Measurements from ENCODE around the gene MLXIP. TPM values are rescaled to one million over a fixed set of nuclear protein-coding genes. Genes with fewer than 3 reads are reported as not detected.

The MLXIP gene
- total RNA-seq, 2 donors from 2014 or later: 17.1 to 17.5 TPM

- Mint-ChIP-seq H3K27me3 (ENCODE audit: low read depth) (no peaks in the 10 kb centered on the region), H3K9me3 (no peaks in the 10 kb centered on the region), H3K36me3 (ENCODE audit: insufficient read depth in 2 of 2) (no peaks in the 10 kb centered on the region), H3K4me1 (ENCODE audit: low read depth) (peaks cover 32% of the 10 kb centered on the region), H3K4me3 (no peak overlapping the region), H3K27ac (peak overlapping the region; percentile 8)
- DNase-seq: no peak
- no peak for ATAC-seq (replicated peaks in 1 of 2)
These were observed 43.2 kb downstream of the MLXIP start for GRCh38 chr12:122121745-122122144.

GRCh38 chr12:122123051-122123760 is 44.6 kb downstream of the MLXIP start:
- Mint-ChIP-seq H3K27me3 (ENCODE audit: low read depth) (no peaks in the 10 kb centered on the region), H3K9me3 (no peaks in the 10 kb centered on the region), H3K27ac (no peak overlapping the region), H3K4me3 (peak overlapping the region; percentile 26 to 66), H3K4me1 (ENCODE audit: low read depth) (peaks cover 32% of the 10 kb centered on the region), H3K36me3 (ENCODE audit: insufficient read depth in 2 of 2) (no peaks in the 10 kb centered on the region)
- ATAC-seq (replicated peaks in 1 of 2) (peak; percentile 73 to 80), DNase-seq (peak; percentile 75 to 80)

GRCh38 chr12:122123761-122124145 is 45.2 kb downstream of the MLXIP start:
- H3K36me3 Mint-ChIP-seq (ENCODE audit: insufficient read depth in 2 of 2): no peaks in the 10 kb centered on the region
- ATAC-seq (replicated peaks in 1 of 2): no peak
- H3K4me1 Mint-ChIP-seq (ENCODE audit: low read depth): peaks cover 32% of the 10 kb centered on the region
- H3K9me3 Mint-ChIP-seq: no peaks in the 10 kb centered on the region
- DNase-seq: no peak
- no peak overlapping the region for H3K4me3 Mint-ChIP-seq
- H3K27me3 Mint-ChIP-seq (ENCODE audit: low read depth): no peaks in the 10 kb centered on the region
- H3K27ac Mint-ChIP-seq: no peak overlapping the region

DNA sequence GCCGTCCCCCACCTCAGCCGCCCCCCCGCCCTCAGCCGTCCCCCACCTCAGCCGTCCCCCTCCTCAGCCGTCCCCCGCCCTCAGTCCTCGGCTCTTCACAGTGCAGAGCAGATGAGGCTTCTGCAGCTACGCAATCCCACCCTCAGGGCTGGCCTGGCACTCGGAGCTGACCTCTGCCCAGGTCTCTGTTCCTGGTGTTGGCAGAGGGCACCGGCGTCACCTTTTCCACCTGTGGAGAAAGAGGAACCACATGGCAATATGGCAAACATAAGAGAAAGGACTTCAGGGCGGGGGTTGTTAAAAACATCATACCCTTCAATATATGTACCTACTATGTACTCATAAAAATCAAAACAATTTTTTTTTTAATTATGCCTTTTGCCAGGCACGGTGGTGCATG is 45.8 kb downstream of the MLXIP start:
- no peak overlapping the region for H3K4me3 Mint-ChIP-seq
- no peak for DNase-seq
- no peaks in the 10 kb centered on the region for H3K36me3 Mint-ChIP-seq (ENCODE audit: insufficient read depth in 2 of 2)
- H3K4me1 Mint-ChIP-seq (ENCODE audit: low read depth): peaks cover 32% of the 10 kb centered on the region
- no peak overlapping the region for H3K27ac Mint-ChIP-seq
- no peak for ATAC-seq (replicated peaks in 1 of 2)
- no peaks in the 10 kb centered on the region for H3K27me3 Mint-ChIP-seq (ENCODE audit: low read depth)
- H3K9me3 Mint-ChIP-seq: no peaks in the 10 kb centered on the region

- ATAC-seq (replicated peaks in 1 of 2) (no peak), DNase-seq (no peak)
- Mint-ChIP-seq H3K4me1 (ENCODE audit: low read depth) (peaks cover 22% of the 10 kb centered on the region), H3K27me3 (ENCODE audit: low read depth) (no peaks in the 10 kb centered on the region), H3K9me3 (no peaks in the 10 kb centered on the region), H3K4me3 (no peak overlapping the region), H3K27ac (no peak overlapping the region), H3K36me3 (ENCODE audit: insufficient read depth in 2 of 2) (no peaks in the 10 kb centered on the region)
These were observed 47.1 kb downstream of the MLXIP start for GRCh38 chr12:122125452-122126341.

DNA sequence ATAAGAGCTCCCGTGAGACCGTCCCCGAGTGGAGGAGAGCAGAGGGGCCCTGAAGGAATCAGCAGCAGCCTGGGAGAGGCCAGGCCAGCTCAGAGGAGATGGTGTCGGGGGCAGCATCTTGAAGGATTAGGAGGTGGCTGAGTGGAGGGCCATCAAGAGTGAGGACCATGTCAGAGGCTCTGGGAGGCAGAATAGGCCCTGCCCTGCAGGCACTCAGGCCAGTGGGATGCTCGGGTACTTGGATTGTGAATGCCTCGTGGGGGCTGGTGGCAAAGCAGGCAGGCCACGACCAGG is 47.7 kb downstream of the MLXIP start:
- no peak overlapping the region for H3K27ac Mint-ChIP-seq
- no peak for ATAC-seq (replicated peaks in 1 of 2)
- no peaks in the 10 kb centered on the region for H3K36me3 Mint-ChIP-seq (ENCODE audit: insufficient read depth in 2 of 2)
- H3K27me3 Mint-ChIP-seq (ENCODE audit: low read depth): no peaks in the 10 kb centered on the region
- no peaks in the 10 kb centered on the region for H3K9me3 Mint-ChIP-seq
- H3K4me3 Mint-ChIP-seq: no peak overlapping the region
- peaks cover 22% of the 10 kb centered on the region for H3K4me1 Mint-ChIP-seq (ENCODE audit: low read depth)
- no peak for DNase-seq

GRCh38 chr12:122126713-122127597 is 48.4 kb downstream of the MLXIP start:
- H3K9me3 Mint-ChIP-seq: no peaks in the 10 kb centered on the region
- H3K27ac Mint-ChIP-seq: no peak overlapping the region

DNA sequence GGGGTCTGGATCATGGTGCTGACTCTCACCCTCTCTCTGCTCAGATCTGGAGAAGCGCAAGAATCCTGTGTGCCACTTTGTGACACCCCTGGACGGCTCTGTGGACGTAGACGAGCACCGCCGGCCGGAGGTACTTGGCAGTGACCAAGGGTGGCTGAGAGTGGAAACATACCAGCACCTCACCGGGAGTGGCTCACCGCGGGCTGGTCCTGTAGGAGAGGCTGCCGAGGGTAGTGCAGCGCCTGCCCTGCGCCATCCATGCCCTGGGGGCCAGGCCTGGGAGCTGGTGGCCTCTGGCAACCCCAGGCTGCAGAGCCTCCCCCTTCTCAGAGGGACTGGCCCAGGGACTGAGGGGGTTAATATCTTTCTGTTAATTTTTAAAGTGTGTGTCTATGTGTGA is 49.3 kb downstream of the MLXIP start:
- H3K9me3 Mint-ChIP-seq: no peaks in the 10 kb centered on the region
- no peak for ATAC-seq (replicated peaks in 1 of 2)
- H3K27ac Mint-ChIP-seq: no peak overlapping the region
- H3K36me3 Mint-ChIP-seq (ENCODE audit: insufficient read depth in 2 of 2): peaks cover 0 to 2% of the 10 kb centered on the region in 2 donors
- DNase-seq: no peak
- no peak overlapping the region for H3K4me3 Mint-ChIP-seq
- H3K27me3 Mint-ChIP-seq (ENCODE audit: low read depth): no peaks in the 10 kb centered on the region
- H3K4me1 Mint-ChIP-seq (ENCODE audit: low read depth): peaks cover 11% of the 10 kb centered on the region

More at GRCh38 chr12:122126713-122127597, 48.4 kb downstream of the MLXIP start:
- no peaks in the 10 kb centered on the region for H3K36me3 Mint-ChIP-seq (ENCODE audit: insufficient read depth in 2 of 2)
- H3K4me3 Mint-ChIP-seq: no peak overlapping the region
- no peak for ATAC-seq (replicated peaks in 1 of 2)
- no peak for DNase-seq
- H3K27me3 Mint-ChIP-seq (ENCODE audit: low read depth): no peaks in the 10 kb centered on the region
- peaks cover 17% of the 10 kb centered on the region for H3K4me1 Mint-ChIP-seq (ENCODE audit: low read depth)

DNA sequence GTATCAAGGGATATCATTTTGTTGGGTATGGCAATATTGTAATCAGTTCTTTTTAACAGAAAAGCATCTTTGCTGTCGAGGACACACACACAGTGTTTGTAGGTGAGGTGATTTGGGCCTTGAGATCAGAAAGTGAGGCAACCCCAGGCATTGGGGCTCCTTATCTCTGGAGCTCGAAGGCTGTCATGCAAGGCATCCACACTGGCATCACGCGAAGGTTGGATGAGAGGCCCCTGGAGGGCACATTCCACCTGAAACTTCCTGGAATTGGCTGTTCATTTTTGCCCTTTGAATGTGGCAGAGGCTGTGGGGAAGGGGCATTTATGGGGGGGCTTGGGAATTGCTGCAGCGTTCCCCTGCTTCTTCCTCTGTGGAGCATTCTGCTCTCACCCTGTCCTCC is 49.9 kb downstream of the MLXIP start:
- no peaks in the 10 kb centered on the region for H3K27me3 Mint-ChIP-seq (ENCODE audit: low read depth)
- H3K36me3 Mint-ChIP-seq (ENCODE audit: insufficient read depth in 2 of 2): peaks cover 0 to 2% of the 10 kb centered on the region in 2 donors
- no peaks in the 10 kb centered on the region for H3K9me3 Mint-ChIP-seq
- H3K4me3 Mint-ChIP-seq: no peak overlapping the region
- no peak overlapping the region for H3K27ac Mint-ChIP-seq
- H3K4me1 Mint-ChIP-seq (ENCODE audit: low read depth): peaks cover 4% of the 10 kb centered on the region
- ATAC-seq (replicated peaks in 1 of 2): no peak
- DNase-seq: no peak

- ATAC-seq (replicated peaks in 1 of 2) (no peak), DNase-seq (no peak)
- no peak overlapping the region for H3K27ac Mint-ChIP-seq
- no peak overlapping the region for H3K4me3 Mint-ChIP-seq
- no peaks in the 10 kb centered on the region for H3K4me1 Mint-ChIP-seq (ENCODE audit: low read depth)
- H3K9me3 Mint-ChIP-seq: no peaks in the 10 kb centered on the region
- peaks cover 0 to 2% of the 10 kb centered on the region in 2 donors for H3K36me3 Mint-ChIP-seq (ENCODE audit: insufficient read depth in 2 of 2)
- no peaks in the 10 kb centered on the region for H3K27me3 Mint-ChIP-seq (ENCODE audit: low read depth)
These were observed 50.6 kb downstream of the MLXIP start for GRCh38 chr12:122129131-122129530.

DNA sequence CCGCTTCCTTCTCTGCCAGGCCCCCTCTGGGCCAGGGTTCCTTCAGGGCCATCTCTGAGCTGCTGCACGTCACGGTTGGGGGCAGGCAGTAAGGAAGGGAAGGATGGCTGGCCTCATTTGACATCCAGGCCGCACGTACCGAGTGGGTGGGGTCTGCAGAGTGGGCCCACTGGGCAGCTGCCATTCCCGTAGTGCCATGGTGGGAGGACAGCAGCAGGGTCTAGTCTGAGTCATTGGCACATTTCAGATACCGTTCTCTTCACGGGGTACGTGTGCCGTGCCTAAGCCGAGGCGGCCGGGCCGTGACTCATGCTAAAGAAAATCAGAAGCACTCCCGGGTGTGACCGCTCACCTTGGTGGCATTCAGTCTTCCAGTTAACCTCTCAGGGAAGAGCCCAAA is 51.6 kb downstream of the MLXIP start:
- ATAC-seq (replicated peaks in 1 of 2): no peak
- no peaks in the 10 kb centered on the region for H3K27me3 Mint-ChIP-seq (ENCODE audit: low read depth)
- H3K4me3 Mint-ChIP-seq: no peak overlapping the region
- peaks cover 0 to 2% of the 10 kb centered on the region in 2 donors for H3K36me3 Mint-ChIP-seq (ENCODE audit: insufficient read depth in 2 of 2)
- H3K9me3 Mint-ChIP-seq: no peaks in the 10 kb centered on the region
- DNase-seq: no peak
- no peaks in the 10 kb centered on the region for H3K4me1 Mint-ChIP-seq (ENCODE audit: low read depth)
- H3K27ac Mint-ChIP-seq: no peak overlapping the region

- ATAC-seq (replicated peaks in 1 of 2) (no peak), DNase-seq (no peak)
- Mint-ChIP-seq H3K36me3 (ENCODE audit: insufficient read depth in 2 of 2) (peaks cover 0 to 2% of the 10 kb centered on the region in 2 donors), H3K27ac (no peak overlapping the region), H3K4me3 (no peak overlapping the region), H3K27me3 (ENCODE audit: low read depth) (no peaks in the 10 kb centered on the region), H3K9me3 (no peaks in the 10 kb centered on the region), H3K4me1 (ENCODE audit: low read depth) (no peaks in the 10 kb centered on the region)
These were observed 54.8 kb downstream of the MLXIP start for GRCh38 chr12:122133192-122133950.
